OCI-LY7 (cell line): ENCODE data around the gene LONP2. TPM values are rescaled to one million over a fixed set of nuclear protein-coding genes. Genes with fewer than 3 reads are reported as not detected.

Experiments
- BruUV-seq: library from RNA; stranded (reverse); fragments of 400-500 nt; replicated peaks from 2 replicates; lab custom pipeline; 2021; lab: Mats Ljungman, UMichigan
- CTCF ChIA-PET: fragments of 300-600 bp; sonication (Branson Sonifier 250); formaldehyde crosslinking; loops from one replicate; lab custom pipeline; 2022; ENCODE audit warnings: antibody characterized with exemption; ENCODE audit not compliant: unreplicated experiment; lab: Charles Lee
- POLR2A ChIA-PET: fragments of 300-600 bp; sonication (Branson Sonifier 250); formaldehyde crosslinking; loops from one replicate; lab custom pipeline; 2022; ENCODE audit warnings: antibody characterized with exemption; lab: Charles Lee
- DNase-seq: peaks from one replicate; pipeline ENCODE4 v3.0.0-alpha.2; 2015; ENCODE audit warnings: low spot score
- H2AFZ ChIP-seq: fragments of 200-600 bp; sonication (generic), shearing (Covaris generic); 2 replicates; pipeline ENCODE4 v1.6.1; 2014; ENCODE audit warnings: mild to moderate bottlenecking, antibody characterized with exemption, low read length, moderate library complexity
- H3K27ac ChIP-seq: fragments of 200-600 bp; sonication (generic); 2 replicates; pipeline ENCODE4 v1.5.1; 2014; ENCODE audit warnings: mixed run types, low read depth, mild to moderate bottlenecking, moderate library complexity, low read length, inconsistent platforms; ENCODE audit not compliant: poor library complexity, severe bottlenecking
- H3K36me3 ChIP-seq: fragments of 200-600 bp; sonication (generic); 2 replicates; pipeline ENCODE4 v1.6.1; 2014; ENCODE audit warnings: mild to moderate bottlenecking, antibody characterized with exemption, low read length, moderate library complexity, mixed read lengths; ENCODE audit not compliant: insufficient read depth
- H3K4me1 ChIP-seq: fragments of 200-600 bp; sonication (generic); 2 replicates; pipeline ENCODE4 v1.5.1; 2014; ENCODE audit warnings: mild to moderate bottlenecking, low read length; ENCODE audit not compliant: insufficient read depth, poor library complexity, severe bottlenecking
- H3K4me2 ChIP-seq: fragments of 200-600 bp; sonication (generic); 2 replicates; pipeline ENCODE4 v1.6.1; 2014; ENCODE audit warnings: mild to moderate bottlenecking, low read length
- H3K4me3 ChIP-seq: fragments of 200-600 bp; sonication (generic); 2 replicates; pipeline ENCODE4 v1.5.1; 2014; ENCODE audit warnings: mild to moderate bottlenecking, low read depth, low read length; ENCODE audit not compliant: poor library complexity, severe bottlenecking
- H3K79me2 ChIP-seq: fragments of 200-600 bp; sonication (generic); 2 replicates; pipeline ENCODE4 v1.6.1; 2016; ENCODE audit warnings: low read depth, mild to moderate bottlenecking, low read length, moderate library complexity, mixed read lengths; ENCODE audit not compliant: insufficient read depth
- H3K9me2 ChIP-seq: fragments of 200-600 bp; sonication (generic); 2 replicates; pipeline ENCODE4 v1.6.1; 2016; ENCODE audit warnings: mild to moderate bottlenecking, low read length, mixed read lengths; ENCODE audit not compliant: insufficient read depth
- H3K9me3 ChIP-seq: fragments of 200-600 bp; sonication (generic); 2 replicates; pipeline ENCODE4 v1.6.1; 2014; ENCODE audit warnings: mild to moderate bottlenecking, mixed run types, low read length, mixed read lengths
- H4K20me1 ChIP-seq: fragments of 200-600 bp; sonication (generic); 2 replicates; pipeline ENCODE4 v1.6.1; 2014; ENCODE audit warnings: mild to moderate bottlenecking, antibody characterized with exemption, low read length, moderate library complexity, mixed read lengths; ENCODE audit not compliant: insufficient read depth
- CTCF ChIP-seq: fragments of 200-600 bp; sonication (generic); conservative IDR thresholded peaks from 2 replicates; pipeline ENCODE4 v1.5.1; 2014; ENCODE audit warnings: mild to moderate bottlenecking, antibody characterized with exemption, low read length, moderate library complexity, mixed read lengths
- EZH2phosphoT487 ChIP-seq: fragments of 200-600 bp; sonication (generic); IDR thresholded peaks from 2 replicates; pipeline ENCODE4 v1.6.1; 2018; ENCODE audit warnings: low read depth, borderline replicate concordance, mild to moderate bottlenecking, mixed run types, antibody characterized with exemption, low read length, moderate library complexity, mixed read lengths
- intact Hi-C: fragments of 100-400 bp; cut with micrococcal nuclease; formaldehyde crosslinking; loops from one replicate; pipeline ENCODE4 v1.10.0; 2022; ENCODE audit not compliant: unreplicated experiment
- total RNA-seq, 2 experiments: library from RNA; depleted of rRNA in 1 of 2; stranded (reverse); fragments of >200 nt in 1 of 2; shearing (Covaris generic) in 1 of 2; gene quantifications; 2 replicates each; pipeline ENCODE4 v1.2.3, GENCODE V29; 2014 to 2022

LONP2 gene
- total RNA-seq, 2 experiments from 2014 or later, result 13.0 to 23.3 TPM

GRCh38 chr16:48383877-48384519, 139.9 kb downstream of the LONP2 start:
- Histone ChIP-seq H3K9me2 (no peaks in the 10 kb centered on the region), H3K4me1 (peaks cover 17% of the 10 kb centered on the region), H3K36me3 (no peaks in the 10 kb centered on the region), H4K20me1 (peaks cover 38% of the 10 kb centered on the region), H2AFZ (no peak overlapping the region), H3K9me3 (no peaks in the 10 kb centered on the region), H3K27ac (no peak overlapping the region), H3K4me2 (peak overlapping the region; percentile 89), H3K79me2 (peaks cover 54% of the 10 kb centered on the region), H3K4me3 (peak overlapping the region; percentile 75)
- ChIA-PET POLR2A (interaction anchor here (0.6 to 2.0 kb wide), 4 partner anchors 13 to 45 kb away, joined by 3 to 11 read pairs (median 3); no protein-coding TSS in a partner anchor), CTCF (no interaction called here)
- TF ChIP-seq EZH2phosphoT487 (no peak), CTCF (no peak)
- intact Hi-C loops, result loop anchor here (10.0 kb wide), 1 partner anchor 901 kb away; the partner anchor contains the start of gene CBLN1
- peak; percentile 27 for DNase-seq
- TSS peak; percentile 62 for BruUV-seq

DNA sequence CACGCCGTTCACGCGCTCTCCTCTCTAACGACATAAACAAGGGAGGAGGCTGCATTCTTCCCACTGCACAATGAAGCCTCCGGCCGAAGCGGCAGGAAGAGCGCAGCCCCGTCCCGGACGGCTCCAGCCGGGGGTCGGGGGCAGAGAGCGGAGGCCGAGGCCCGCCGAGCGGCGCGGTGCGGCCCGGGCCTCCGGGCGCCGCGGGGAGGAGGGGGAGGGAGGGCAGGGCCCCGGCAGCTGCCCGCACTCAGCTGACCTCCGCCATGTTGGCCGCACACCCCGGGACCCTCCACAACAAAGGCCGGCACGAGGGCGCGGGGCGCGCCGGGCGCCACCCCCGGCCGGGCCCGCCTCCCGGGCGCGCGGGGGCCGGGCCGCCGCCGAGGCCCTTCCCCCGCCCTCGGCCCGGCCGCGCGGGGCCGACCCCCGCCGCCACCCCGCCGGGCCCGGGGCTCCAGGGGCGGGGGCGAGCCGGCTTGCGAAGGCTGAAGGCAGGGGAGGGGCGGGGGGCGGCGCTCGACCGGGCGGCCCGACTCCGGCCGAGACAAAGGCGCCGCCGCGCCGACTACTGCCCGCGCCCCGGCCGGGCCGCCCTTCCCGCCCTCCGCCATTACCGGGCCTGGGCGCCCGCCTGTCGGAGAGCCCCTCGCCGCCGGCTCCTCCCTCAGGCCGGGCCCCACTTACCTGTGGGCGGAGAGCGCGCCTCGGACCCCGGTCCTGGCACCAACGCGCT, 140.6 kb downstream of the LONP2 start:
- peak overlapping the region; percentile 52 for H3K27ac ChIP-seq
- no peaks in the 10 kb centered on the region for H3K9me3 ChIP-seq
- ChIA-PET POLR2A (interaction anchor here (0.6 kb wide), 1 partner anchor 12 kb away, joined by 3 read pairs; no protein-coding TSS in a partner anchor), CTCF (no interaction called here)
- no peaks in the 10 kb centered on the region for H3K9me2 ChIP-seq
- TF ChIP-seq EZH2phosphoT487 (no peak), CTCF (no peak)
- H3K4me1 ChIP-seq, result peaks cover 17% of the 10 kb centered on the region
- no peaks in the 10 kb centered on the region for H3K36me3 ChIP-seq
- peaks cover 48% of the 10 kb centered on the region for H3K79me2 ChIP-seq
- peak overlapping the region; percentile 75 for H3K4me3 ChIP-seq
- peak overlapping the region; percentile 89 for H3K4me2 ChIP-seq
- DNase-seq, result peak; percentile 51
- H2AFZ ChIP-seq, result no peak overlapping the region
- intact Hi-C loops, result loop anchor here (5.0 to 10.0 kb wide), 2 partner anchors 48 to 900 kb away; partner anchors contain the start of gene CBLN1
- BruUV-seq, result no TSS peak
- peaks cover 37% of the 10 kb centered on the region for H4K20me1 ChIP-seq
